HG03196 (cell line): ENCODE measurements around the gene GORAB.

ENCODE experiments used
- ATAC-seq: cut with Tn5 transposase; IDR thresholded peaks from one replicate; pipeline ENCODE4 v1.9.1; 2021; ENCODE audit not compliant: unreplicated experiment

Gene GORAB

GRCh38 chr1:170531758-170532657, at the start of gene GORAB:
Gene GORAB, plus strand, starts transcription at chr1:170532166. Its CDS starts 58 bp downstream, at chr1:170532224.
- peak; percentile 99 for ATAC-seq

- no peak for ATAC-seq
Observed at GRCh38 chr1:170483051-170483450, 48.9 kb upstream of the GORAB start.

GRCh38 chr1:170487503-170487902, 44.5 kb upstream of the GORAB start:
- ATAC-seq = no peak

GRCh38 chr1:170491291-170491690, 40.7 kb upstream of the GORAB start:
- ATAC-seq = no peak

- ATAC-seq = no peak
Observed at GRCh38 chr1:170494369-170494768, 37.6 kb upstream of the GORAB start.

- no peak for ATAC-seq
Observed at GRCh38 chr1:170495006-170495405, 37.0 kb upstream of the GORAB start.

GRCh38 chr1:170498876-170499275, 33.1 kb upstream of the GORAB start:
- no peak for ATAC-seq

- no peak for ATAC-seq
Observed at GRCh38 chr1:170503665-170504064, 28.3 kb upstream of the GORAB start.

GRCh38 chr1:170510163-170510562, 21.8 kb upstream of the GORAB start:
- no peak for ATAC-seq

GRCh38 chr1:170511038-170511437, 20.9 kb upstream of the GORAB start:
- ATAC-seq = no peak

- no peak for ATAC-seq
Observed at GRCh38 chr1:170513138-170513537, 18.8 kb upstream of the GORAB start.

GRCh38 chr1:170518185-170518834, 13.7 kb upstream of the GORAB start:
- no peak for ATAC-seq

- no peak for ATAC-seq
Observed at GRCh38 chr1:170518965-170519364, 13.0 kb upstream of the GORAB start.

GRCh38 chr1:170520601-170521000, 11.4 kb upstream of the GORAB start:
- no peak for ATAC-seq

- no peak for ATAC-seq
Observed at GRCh38 chr1:170521818-170522217, 10.1 kb upstream of the GORAB start.

GRCh38 chr1:170530972-170531757, 801 bp upstream of the GORAB start:
- no peak for ATAC-seq

GRCh38 chr1:170533298-170533697, 1.3 kb downstream of the GORAB start:
- ATAC-seq = no peak

- no peak for ATAC-seq
Observed at GRCh38 chr1:170534626-170535147, 2.7 kb downstream of the GORAB start.

GRCh38 chr1:170535418-170535817, 3.5 kb downstream of the GORAB start:
- no peak for ATAC-seq

GRCh38 chr1:170536924-170537551, 5.1 kb downstream of the GORAB start:
- ATAC-seq = no peak
